Kidney (tissue), 14 donors: Measurements from ENCODE around the gene CABP1. TPM values are rescaled to one million over a fixed set of nuclear protein-coding genes. Genes with fewer than 3 reads are reported as not detected.

Experiments used
- DNase-seq, 5 donors: peaks; one replicate each; pipeline ENCODE4 v3.0.0-alpha.2; 2013 to 2020
- FAIRE-seq: peaks from 2 replicates; lab custom pipeline; 2012; peaks lifted over from hg19 to GRCh38; lab: Jason Lieb, UNC
- H3K27ac ChIP-seq, 2 donors: one replicate each; pipeline ENCODE4 v1.7.0; 2013; ENCODE audit warnings: low read depth in 2 of 2, low read length in 2 of 2, inconsistent platforms in 1 of 2
- H3K27me3 ChIP-seq: one replicate; pipeline ENCODE4 v1.7.1; 2013; ENCODE audit warnings: low read length, inconsistent platforms; ENCODE audit not compliant: control insufficient read depth, insufficient read depth
- H3K36me3 ChIP-seq, 3 donors: one replicate each; pipeline versions ENCODE4 v1.7.0 to v1.7.1; 2013; ENCODE audit warnings: low read length in 3 of 3, control low read depth in 1 of 3, inconsistent platforms in 1 of 3; ENCODE audit not compliant: insufficient read depth in 3 of 3, control insufficient read depth in 2 of 3
- H3K4me1 ChIP-seq, 3 donors: one replicate each; pipeline versions ENCODE4 v1.7.0 to v1.7.1; 2013; ENCODE audit warnings: low read length in 3 of 3, inconsistent platforms in 1 of 3, low read depth in 1 of 3; ENCODE audit not compliant: control insufficient read depth in 2 of 3, insufficient read depth in 2 of 3
- H3K4me3 ChIP-seq, 3 donors: one replicate each; pipeline versions ENCODE4 v1.7.0 to v1.8.1; 2013; ENCODE audit warnings: low read length in 3 of 3, control low read depth in 1 of 3, inconsistent platforms in 1 of 3
- H3K9ac ChIP-seq, 3 donors: one replicate each; pipeline versions ENCODE4 v1.7.0 to v1.7.1; 2013; ENCODE audit warnings: low read length in 3 of 3, control low read depth in 1 of 3, inconsistent platforms in 1 of 3
- H3K9me3 ChIP-seq, 3 donors: one replicate each; pipeline versions ENCODE4 v1.7.0 to v1.7.1; 2013; ENCODE audit warnings: low read length in 3 of 3, control low read depth in 1 of 3, inconsistent platforms in 1 of 3; ENCODE audit not compliant: control insufficient read depth in 2 of 3, insufficient read depth in 1 of 3
- intact Hi-C: fragments of 100-400 bp; cut with DNase I; formaldehyde crosslinking; loops from one replicate; pipeline ENCODE4 v1.11.1; 2022
- polyA plus RNA-seq: library from polyadenylated mRNA; stranded (reverse); fragments of 350-450 nt; fragmentation: Illumina TruSeq; extraction: RNeasy Lipid Tissue Mini Kit (QIAGEN cat#74804); gene quantifications from one replicate; pipeline ENCODE4 v1.2.3, GENCODE V29; 2014; ENCODE audit warnings: low read depth, low replicate concordance; ENCODE audit not compliant: insufficient read depth
- total RNA-seq: library from RNA; stranded (reverse); fragmentation: NEBNext Ultra II Directional; extraction: Animal tissue kit (Norgen Biotek cat#: 25700); gene quantifications from one replicate; pipeline ENCODE4 v1.2.1, GENCODE V29; 2021
- TF ChIP-seq, protein P1 (sequence below): IDR thresholded peaks from 3 replicates; pipeline ENCODE4 v1.5.1; 2012; ENCODE audit warnings: mild to moderate bottlenecking, moderate library complexity, borderline replicate concordance; ENCODE audit not compliant: insufficient read depth; ENCODE audit errors: extremely low read depth
- donor health status: control.
- donor health status: control.
- donor health status: control.
- donor health status: control.
- donor health status: control.
- donor health status: DM: yes; HTN: yes; CAD: no.
- donor health status: Normal renal cell carcinoma (clear cell type).

Gene CABP1
- total and polyA plus RNA-seq, 2 donors from 2014 or later = 2.0 to 24.1 TPM

DNA sequence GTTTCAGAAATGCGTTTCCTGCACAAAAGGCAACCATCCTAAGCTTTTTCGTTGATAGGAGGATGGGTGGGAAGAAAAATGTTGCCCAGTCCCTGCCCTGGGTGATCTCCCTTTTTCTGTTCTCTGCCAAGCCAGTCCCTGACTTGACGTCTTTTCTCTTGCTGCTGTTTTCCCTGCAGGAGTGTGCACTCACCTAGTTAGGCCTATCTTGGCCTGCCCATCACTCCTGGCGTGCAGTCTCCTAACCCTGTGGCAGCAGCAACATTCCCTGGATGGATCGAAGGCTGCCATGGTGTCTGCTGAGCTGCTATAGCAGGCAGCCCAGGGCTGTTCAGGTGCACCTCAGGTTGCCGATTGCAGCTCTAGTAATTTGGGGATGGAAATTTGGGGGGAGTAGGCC, 71.0 kb downstream of the CABP1 start:
- TF ChIP-seq, protein P1, sequence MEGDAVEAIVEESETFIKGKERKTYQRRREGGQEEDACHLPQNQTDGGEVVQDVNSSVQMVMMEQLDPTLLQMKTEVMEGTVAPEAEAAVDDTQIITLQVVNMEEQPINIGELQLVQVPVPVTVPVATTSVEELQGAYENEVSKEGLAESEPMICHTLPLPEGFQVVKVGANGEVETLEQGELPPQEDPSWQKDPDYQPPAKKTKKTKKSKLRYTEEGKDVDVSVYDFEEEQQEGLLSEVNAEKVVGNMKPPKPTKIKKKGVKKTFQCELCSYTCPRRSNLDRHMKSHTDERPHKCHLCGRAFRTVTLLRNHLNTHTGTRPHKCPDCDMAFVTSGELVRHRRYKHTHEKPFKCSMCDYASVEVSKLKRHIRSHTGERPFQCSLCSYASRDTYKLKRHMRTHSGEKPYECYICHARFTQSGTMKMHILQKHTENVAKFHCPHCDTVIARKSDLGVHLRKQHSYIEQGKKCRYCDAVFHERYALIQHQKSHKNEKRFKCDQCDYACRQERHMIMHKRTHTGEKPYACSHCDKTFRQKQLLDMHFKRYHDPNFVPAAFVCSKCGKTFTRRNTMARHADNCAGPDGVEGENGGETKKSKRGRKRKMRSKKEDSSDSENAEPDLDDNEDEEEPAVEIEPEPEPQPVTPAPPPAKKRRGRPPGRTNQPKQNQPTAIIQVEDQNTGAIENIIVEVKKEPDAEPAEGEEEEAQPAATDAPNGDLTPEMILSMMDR = no peak
- no peak overlapping the region for H3K27ac ChIP-seq
- peaks cover 5 to 26% (median 11%) of the 10 kb centered on the region in 3 donors for H3K36me3 ChIP-seq
- H3K4me1 ChIP-seq = peaks cover 3 to 17% (median 14%) of the 10 kb centered on the region in 3 donors
- H3K4me3 ChIP-seq = peak overlapping the region; percentile 49 to 80 (median 57)
- H3K27me3 ChIP-seq = no peaks in the 10 kb centered on the region
- DNase-seq (no peak), FAIRE-seq (no peak)
- H3K9me3 ChIP-seq = no peaks in the 10 kb centered on the region
- peak overlapping the region; percentile 26 to 56 (median 37) for H3K9ac ChIP-seq
- intact Hi-C loops = loop anchor here (10.0 kb wide), 2 partner anchors 67 to 127 kb away; partner anchors contain the start of genes CABP1 and POP5

DNA sequence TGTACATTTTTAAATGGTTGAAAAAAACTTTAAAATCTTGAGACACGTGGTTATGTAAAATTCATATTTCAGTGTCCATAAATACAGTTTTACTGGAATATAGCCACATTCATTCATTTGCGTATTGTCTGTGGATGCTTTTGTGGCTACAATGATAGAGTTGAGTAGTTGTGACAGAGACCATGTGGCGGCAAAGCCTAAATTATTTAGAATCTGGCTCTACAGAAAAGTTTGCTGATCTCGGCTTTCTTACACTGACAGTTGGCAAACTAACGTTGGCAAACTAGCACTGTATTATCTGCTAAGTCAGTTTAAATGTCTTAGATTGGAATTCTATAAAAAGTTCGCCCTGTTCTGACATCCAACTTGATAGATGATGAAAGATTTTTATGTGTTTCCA, 72.2 kb downstream of the CABP1 start:
- H3K4me1 ChIP-seq = peaks cover 3 to 17% (median 14%) of the 10 kb centered on the region in 3 donors
- H3K27me3 ChIP-seq = no peaks in the 10 kb centered on the region
- TF ChIP-seq, protein P1 = no peak
- DNase-seq (no peak), FAIRE-seq (no peak)
- H3K4me3 ChIP-seq = no peak overlapping the region
- intact Hi-C loops = loop anchor here (10.0 kb wide), 2 partner anchors 68 to 128 kb away; partner anchors contain the start of genes CABP1 and POP5
- H3K27ac ChIP-seq = no peak overlapping the region
- no peaks in the 10 kb centered on the region for H3K9me3 ChIP-seq
- H3K9ac ChIP-seq = no peak overlapping the region
- peaks cover 12 to 34% (median 17%) of the 10 kb centered on the region in 3 donors for H3K36me3 ChIP-seq

DNA sequence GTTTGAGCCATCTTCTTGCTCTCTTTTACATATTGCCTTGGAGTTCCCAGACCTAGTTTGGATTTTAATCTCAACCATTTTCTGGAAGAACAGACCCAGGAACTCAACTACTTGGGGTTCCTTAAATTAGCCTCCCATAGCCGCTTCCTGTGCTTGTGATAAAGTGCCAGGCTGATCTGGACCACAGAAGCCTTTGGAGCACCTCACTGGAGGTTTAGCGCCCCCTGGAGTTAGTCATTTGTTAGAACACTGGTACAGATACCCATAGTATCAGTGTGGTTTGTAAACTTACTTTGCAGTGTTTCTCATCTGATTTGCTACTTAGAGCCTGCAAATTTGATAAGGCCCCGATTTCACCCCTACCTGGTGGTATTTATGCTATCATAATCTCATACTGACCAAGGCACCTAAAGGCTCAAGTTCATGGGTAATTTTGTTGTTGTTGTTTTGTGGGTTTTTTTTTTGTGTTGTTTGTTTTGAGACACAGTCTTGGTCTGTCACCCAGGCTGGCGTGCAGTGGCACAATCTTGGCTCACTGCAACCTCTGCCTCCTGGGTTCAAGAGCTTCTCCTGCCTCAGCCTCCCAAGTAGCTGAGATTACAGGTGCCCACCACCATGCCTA, 73.5 kb downstream of the CABP1 start:
- Histone ChIP-seq H3K4me1 (peaks cover 6 to 20% (median 19%) of the 10 kb centered on the region in 3 donors), H3K27ac (no peak overlapping the region), H3K4me3 (no peak overlapping the region), H3K27me3 (no peaks in the 10 kb centered on the region), H3K36me3 (peaks cover 14 to 44% (median 25%) of the 10 kb centered on the region in 3 donors), H3K9me3 (no peaks in the 10 kb centered on the region), H3K9ac (no peak overlapping the region)
- DNase-seq (peak in 4 of 5 donors; percentile 66 to 93 (median 82)), FAIRE-seq (no peak)
- TF ChIP-seq, protein P1 = peak; percentile 78
- intact Hi-C loops = loop anchor here (10.0 kb wide), 2 partner anchors 69 to 129 kb away; partner anchors contain the start of genes CABP1 and POP5

Other genes starting within 250 kb of the CABP1 start
- 331 TPM for gene COX6A1, start 202.5 kb upstream of the CABP1 start, total RNA-seq
- gene COX6A1, start 202.5 kb upstream of the CABP1 start, polyA plus RNA-seq = 1,697 TPM
- gene TRIAP1, start 194.2 kb upstream of the CABP1 start, total RNA-seq = 15.6 TPM
- 28.2 TPM for gene TRIAP1, start 194.2 kb upstream of the CABP1 start, polyA plus RNA-seq
- 39.4 TPM for gene GATC, start 194.2 kb upstream of the CABP1 start, total RNA-seq
- gene GATC, start 194.2 kb upstream of the CABP1 start, polyA plus RNA-seq = 13.7 TPM
- 144 TPM for gene SRSF9, start 170.9 kb upstream of the CABP1 start, total RNA-seq
- 151 TPM for gene SRSF9, start 170.9 kb upstream of the CABP1 start, polyA plus RNA-seq
- gene DYNLL1, start 144.5 kb upstream of the CABP1 start, total RNA-seq = 258 TPM
- gene DYNLL1, start 144.5 kb upstream of the CABP1 start, polyA plus RNA-seq = 757 TPM
- 26.5 TPM for gene COQ5, start 111.5 kb upstream of the CABP1 start, total RNA-seq
- gene COQ5, start 111.5 kb upstream of the CABP1 start, polyA plus RNA-seq = 60.8 TPM
- 229 TPM for gene RNF10, start 106.3 kb upstream of the CABP1 start, total RNA-seq
- 220 TPM for gene RNF10, start 106.3 kb upstream of the CABP1 start, polyA plus RNA-seq
- 50.0 TPM for gene POP5, start 59.2 kb upstream of the CABP1 start, total RNA-seq
- gene POP5, start 59.2 kb upstream of the CABP1 start, polyA plus RNA-seq = 111 TPM
- gene MLEC, start 46.5 kb downstream of the CABP1 start, total RNA-seq = 146 TPM
- gene MLEC, start 46.5 kb downstream of the CABP1 start, polyA plus RNA-seq = 60.3 TPM
- gene UNC119B, start 69.8 kb downstream of the CABP1 start, total RNA-seq = 44.5 TPM
- 29.4 TPM for gene UNC119B, start 69.8 kb downstream of the CABP1 start, polyA plus RNA-seq
- 24.4 TPM for gene ACADS, start 85.2 kb downstream of the CABP1 start, total RNA-seq
- gene ACADS, start 85.2 kb downstream of the CABP1 start, polyA plus RNA-seq = 133 TPM